ENCODE results near the gene DNAAF6. TPM values are rescaled to one million over a fixed set of nuclear protein-coding genes. Genes with fewer than 3 reads are reported as not detected.

Gene DNAAF6
- total RNA-seq, 1 donor from 2014 or later, result not detected

- H3K27me3 Mint-ChIP-seq (ENCODE audit: low read depth, unreplicated experiment), result no peaks in the 10 kb centered on the region
- Histone ChIP-seq H3K4me1 (ENCODE audit: insufficient read depth, low read length) (no peaks in the 10 kb centered on the region), H3K27ac (ENCODE audit: low read depth, low read length) (no peak overlapping the region), H3K36me3 (ENCODE audit: insufficient read depth, low read length) (no peaks in the 10 kb centered on the region), H2AFZ (ENCODE audit: low read depth, low read length) (no peak overlapping the region), H3K4me2 (ENCODE audit: low read length) (no peak overlapping the region), H3K9ac (ENCODE audit: low read length) (no peak overlapping the region), H3K9me3 (ENCODE audit: insufficient read depth, low read depth, low read length) (no peaks in the 10 kb centered on the region), H3K79me2 (ENCODE audit: insufficient read depth, low read length) (no peaks in the 10 kb centered on the region), H3K27me3 (ENCODE audit: insufficient read depth, low read length) (no peaks in the 10 kb centered on the region), H3K4me3 (ENCODE audit: insufficient read depth, low read depth, low read length) (no peak overlapping the region), H4K20me1 (ENCODE audit: insufficient read depth, low read length) (no peaks in the 10 kb centered on the region)
- H3K4me1 Mint-ChIP-seq (ENCODE audit: low read depth, unreplicated experiment), result no peaks in the 10 kb centered on the region
- H3K27ac Mint-ChIP-seq (ENCODE audit: unreplicated experiment), result no peak overlapping the region
- TF ChIP-seq EZH2 (IDR thresholded peaks at IDR 0.05; ENCODE audit: insufficient read depth, low read length) (no peak), CTCF (IDR thresholded peaks at IDR 0.05; ENCODE audit: insufficient read depth, low read depth, low read length) (no peak)
- FAIRE-seq (peak; percentile 91), DNase-seq (ENCODE audit: low read depth) (no peak)
- H3K36me3 Mint-ChIP-seq (ENCODE audit: low read depth, unreplicated experiment), result no peaks in the 10 kb centered on the region
- H3K4me3 Mint-ChIP-seq (ENCODE audit: unreplicated experiment), result no peak overlapping the region
- H3K9me3 Mint-ChIP-seq (ENCODE audit: unreplicated experiment), result no peaks in the 10 kb centered on the region
Measured at GRCh38 chrX:107226757-107227156, 20.3 kb downstream of the DNAAF6 start.

GRCh38 chrX:107227780-107228485 is 21.5 kb downstream of the DNAAF6 start:
- no peak for FAIRE-seq

More at GRCh38 chrX:107227780-107228485, 21.5 kb downstream of the DNAAF6 start:
- no peak overlapping the region for H3K4me2 ChIP-seq (ENCODE audit: low read length)
- H3K4me1 ChIP-seq (ENCODE audit: insufficient read depth, low read length), result no peaks in the 10 kb centered on the region
- no peak overlapping the region for H3K27ac ChIP-seq (ENCODE audit: low read depth, low read length)
- no peaks in the 10 kb centered on the region for H3K79me2 ChIP-seq (ENCODE audit: insufficient read depth, low read length)
- no peak for DNase-seq (ENCODE audit: low read depth)
- H4K20me1 ChIP-seq (ENCODE audit: insufficient read depth, low read length), result no peaks in the 10 kb centered on the region
- H3K4me3 ChIP-seq (ENCODE audit: insufficient read depth, low read depth, low read length), result no peak overlapping the region
- no peak overlapping the region for H3K9ac ChIP-seq (ENCODE audit: low read length)
- no peaks in the 10 kb centered on the region for H3K4me1 Mint-ChIP-seq (ENCODE audit: low read depth, unreplicated experiment)
- no peaks in the 10 kb centered on the region for H3K9me3 Mint-ChIP-seq (ENCODE audit: unreplicated experiment)
- no peaks in the 10 kb centered on the region for H3K9me3 ChIP-seq (ENCODE audit: insufficient read depth, low read depth, low read length)
- H3K36me3 Mint-ChIP-seq (ENCODE audit: low read depth, unreplicated experiment), result no peaks in the 10 kb centered on the region
- no peaks in the 10 kb centered on the region for H3K27me3 Mint-ChIP-seq (ENCODE audit: low read depth, unreplicated experiment)
- no peak overlapping the region for H2AFZ ChIP-seq (ENCODE audit: low read depth, low read length)
- no peak overlapping the region for H3K4me3 Mint-ChIP-seq (ENCODE audit: unreplicated experiment)
- no peak for TF ChIP-seq EZH2 (IDR thresholded peaks at IDR 0.05; ENCODE audit: insufficient read depth, low read length)
- no peak for TF ChIP-seq CTCF (IDR thresholded peaks at IDR 0.05; ENCODE audit: insufficient read depth, low read depth, low read length)
- H3K36me3 ChIP-seq (ENCODE audit: insufficient read depth, low read length), result no peaks in the 10 kb centered on the region
- no peaks in the 10 kb centered on the region for H3K27me3 ChIP-seq (ENCODE audit: insufficient read depth, low read length)
- no peak overlapping the region for H3K27ac Mint-ChIP-seq (ENCODE audit: unreplicated experiment)
